ENCODE measurements around the gene NTRK1. TPM values are rescaled to one million over a fixed set of nuclear protein-coding genes. Genes with fewer than 3 reads are reported as not detected.

NTRK1 gene
- total and polyA plus RNA-seq, 3 donors from 2014 or later = 4.7 to 38.8 (median 14.6) TPM

GRCh38 chr1:156930483-156930882 lies 69.8 kb downstream of the NTRK1 start:
- 58 to 74% methylated on average over 4 of the region's 4 CpGs for WGBS, 2 donors

More at GRCh38 chr1:156930483-156930882, 69.8 kb downstream of the NTRK1 start:
- intact Hi-C loops (cut with DNase I; ENCODE audit: low total_unique reads) = no loop called here
- H3K4me1 ChIP-seq = peaks cover 4% of the 10 kb centered on the region
- no peak for DNase-seq
- no peaks in the 10 kb centered on the region for H3K36me3 ChIP-seq (ENCODE audit: low read depth, missing control alignments)
- no peak for TF ChIP-seq POLR2A (IDR thresholded peaks at IDR 0.05)
- TF ChIP-seq CTCF (IDR thresholded peaks at IDR 0.05) = no peak
- H3K4me3 ChIP-seq = no peak overlapping the region
- no peaks in the 10 kb centered on the region for H3K27me3 ChIP-seq
- no peak overlapping the region for H3K27ac ChIP-seq
- H3K9me3 ChIP-seq = no peaks in the 10 kb centered on the region

Other genes starting within 250 kb of the NTRK1 start
- gene HAPLN2, start 241.4 kb upstream of the NTRK1 start, total RNA-seq = 1 to 10 TPM; 5.5 to 6.0 TPM
- gene HAPLN2, start 241.4 kb upstream of the NTRK1 start, polyA plus RNA-seq (ENCODE audit: insufficient read depth, low read depth, low replicate concordance) = 1.5 TPM
- 1 to 10 TPM; 8.8 to 9.7 TPM for gene BCAN, start 218.7 kb upstream of the NTRK1 start, total RNA-seq
- gene BCAN, start 218.7 kb upstream of the NTRK1 start, polyA plus RNA-seq (ENCODE audit: insufficient read depth, low read depth, low replicate concordance) = 3.3 TPM
- gene NES, start 183.5 kb upstream of the NTRK1 start, total RNA-seq = 10 to 100 TPM; 17.6 to 27.7 TPM
- 20.7 TPM for gene NES, start 183.5 kb upstream of the NTRK1 start, polyA plus RNA-seq (ENCODE audit: insufficient read depth, low read depth, low replicate concordance)
- gene CRABP2, start 155.3 kb upstream of the NTRK1 start, total RNA-seq = 1 to 10 TPM; 2.1 to 6.8 TPM
- 21.0 TPM for gene CRABP2, start 155.3 kb upstream of the NTRK1 start, polyA plus RNA-seq (ENCODE audit: insufficient read depth, low read depth, low replicate concordance)
- 10 to 100 TPM; 34.1 to 69.0 TPM for gene METTL25B, start 132.4 kb upstream of the NTRK1 start, total RNA-seq
- 50.5 TPM for gene METTL25B, start 132.4 kb upstream of the NTRK1 start, polyA plus RNA-seq (ENCODE audit: insufficient read depth, low read depth, low replicate concordance)
- gene ISG20L2, start 132.1 kb upstream of the NTRK1 start, total RNA-seq = 100 to 1,000 TPM in 1 of 2 donors, 10 to 100 TPM in 1; 60.9 to 150 TPM
- 223 TPM for gene ISG20L2, start 132.1 kb upstream of the NTRK1 start, polyA plus RNA-seq (ENCODE audit: insufficient read depth, low read depth, low replicate concordance)
- 10 to 100 TPM; 36.6 to 51.7 TPM for gene MRPL24, start 119.8 kb upstream of the NTRK1 start, total RNA-seq
- 101 TPM for gene MRPL24, start 119.8 kb upstream of the NTRK1 start, polyA plus RNA-seq (ENCODE audit: insufficient read depth, low read depth, low replicate concordance)
- gene HDGF, start 109.2 kb upstream of the NTRK1 start, total RNA-seq = 10 to 100 TPM; 78.2 to 97.7 TPM
- 133 TPM for gene HDGF, start 109.2 kb upstream of the NTRK1 start, polyA plus RNA-seq (ENCODE audit: insufficient read depth, low read depth, low replicate concordance)
- 10 to 100 TPM; 53.3 to 62.0 TPM for gene PRCC, start 93.3 kb upstream of the NTRK1 start, total RNA-seq
- 68.3 TPM for gene PRCC, start 93.3 kb upstream of the NTRK1 start, polyA plus RNA-seq (ENCODE audit: insufficient read depth, low read depth, low replicate concordance)
- gene SH2D2A, start 44.0 kb upstream of the NTRK1 start, total RNA-seq = 1 to 10 TPM in 1 of 2 donors, not detected in 1; 3.1 TPM
- gene SH2D2A, start 44.0 kb upstream of the NTRK1 start, polyA plus RNA-seq (ENCODE audit: insufficient read depth, low read depth, low replicate concordance) = 1.3 TPM
- gene INSRR, start 1.7 kb upstream of the NTRK1 start, total RNA-seq = 1 to 10 TPM; 6.4 to 7.0 TPM
- gene INSRR, start 1.7 kb upstream of the NTRK1 start, polyA plus RNA-seq (ENCODE audit: insufficient read depth, low read depth, low replicate concordance) = 1.5 TPM
- gene PEAR1, start 32.9 kb downstream of the NTRK1 start, total RNA-seq = 10 to 100 TPM; 13.8 TPM
- 10.5 TPM for gene PEAR1, start 32.9 kb downstream of the NTRK1 start, polyA plus RNA-seq (ENCODE audit: insufficient read depth, low read depth, low replicate concordance)
- 10 to 100 TPM; 17.5 to 23.1 TPM for gene LRRC71, start 59.8 kb downstream of the NTRK1 start, total RNA-seq
- gene LRRC71, start 59.8 kb downstream of the NTRK1 start, polyA plus RNA-seq (ENCODE audit: insufficient read depth, low read depth, low replicate concordance) = 49.2 TPM
- gene ARHGEF11, start 184.9 kb downstream of the NTRK1 start, total RNA-seq = 100 to 1,000 TPM; 113 to 120 TPM
- gene ARHGEF11, start 184.9 kb downstream of the NTRK1 start, polyA plus RNA-seq (ENCODE audit: insufficient read depth, low read depth, low replicate concordance) = 69.2 TPM
- under 1 TPM in 1 of 2 donors, not detected in 1; 0.16 TPM for gene ETV3L, start 238.9 kb downstream of the NTRK1 start, total RNA-seq
- gene ETV3L, start 238.9 kb downstream of the NTRK1 start, polyA plus RNA-seq (ENCODE audit: insufficient read depth, low read depth, low replicate concordance) = not detected

Measured in testis (tissue), 3 donors.